Testis (tissue), 3 donors: ENCODE data around the gene TMEM151B. TPM values are rescaled to one million over a fixed set of nuclear protein-coding genes. Genes with fewer than 3 reads are reported as not detected.

Source experiments
- DNase-seq: peaks from one replicate; pipeline ENCODE4 v3.0.0-alpha.2; 2019
- H3K27ac ChIP-seq, 2 donors: fragments of 200-600 bp; sonication (generic); one replicate each; pipeline ENCODE4 v1.5.1; 2019
- H3K27me3 ChIP-seq: fragments of 200-600 bp; sonication (generic); one replicate; pipeline ENCODE4 v1.5.1; 2019
- H3K36me3 ChIP-seq: fragments of 200-600 bp; sonication (generic); one replicate; pipeline ENCODE4 v1.5.1; 2017; ENCODE audit warnings: low read depth; ENCODE audit errors: missing control alignments
- H3K4me1 ChIP-seq: fragments of 200-600 bp; sonication (generic); one replicate; pipeline ENCODE4 v1.5.1; 2019
- H3K4me3 ChIP-seq, 2 donors: fragments of 200-600 bp; sonication (generic); one replicate each; pipeline ENCODE4 v1.5.1; 2017 to 2019
- H3K9me3 ChIP-seq: fragments of 200-600 bp; sonication (generic); one replicate; pipeline ENCODE4 v1.5.1; 2017
- CTCF ChIP-seq, 3 experiments: fragments of 450-650 bp in 2 of 3; fragments of 200-600 bp in 1 of 3; sonication (generic) in 1 of 3; IDR thresholded peaks; one replicate each; pipeline ENCODE4 v1.5.1; 2016 to 2019; ENCODE audit warnings: antibody characterized with exemption in 3 of 3, mild to moderate bottlenecking in 2 of 3, moderate library complexity in 1 of 3
- POLR2A ChIP-seq: fragments of 450-650 bp; IDR thresholded peaks from one replicate; pipeline ENCODE4 v1.6.1; 2017; ENCODE audit warnings: antibody characterized with exemption, mild to moderate bottlenecking, moderate library complexity
- WGBS, 2 donors: methylation state at CpG; one replicate each; pipeline ENCODE4 v1.1.5; 2018; 5-methylcytosine and 5-hydroxymethylcytosine counted together
- intact Hi-C: fragments of 100-400 bp; cut with DNase I; formaldehyde crosslinking; loops from one replicate; pipeline ENCODE4 v1.15.1; 2023; ENCODE audit warnings: low total_unique reads
- polyA plus RNA-seq: library from polyadenylated mRNA; stranded (reverse); fragments of 350-450 nt; fragmentation: Illumina TruSeq; extraction: RNeasy Lipid Tissue Mini Kit (QIAGEN cat#74804); gene quantifications from one replicate; pipeline ENCODE4 v1.2.3, GENCODE V29; 2014; ENCODE audit warnings: low read depth, low replicate concordance; ENCODE audit not compliant: insufficient read depth
- total RNA-seq, 2 donors: library from RNA; depleted of rRNA; stranded (reverse); fragments of >200 nt; gene quantifications; one replicate each; pipeline ENCODE4 v1.2.3, GENCODE V29; 2016

The TMEM151B gene
- total and polyA plus RNA-seq, 3 donors from 2014 or later: 1.3 to 2.8 (median 1.6) TPM

- WGBS, 2 donors: 10% methylated on average over 9 to 13 of the region's 13 CpGs
- intact Hi-C loops: loop anchor here (10.0 kb wide), 1 partner anchor 190 kb away; no protein-coding TSS in a partner anchor
- peak; percentile 33 for DNase-seq
Measured at GRCh38 chr6:44264154-44265006, 5.9 kb upstream of the TMEM151B start.

GRCh38 chr6:44265007-44265721 lies 5.1 kb upstream of the TMEM151B start, which contains the start of gene NFKBIE:
Gene NFKBIE (minus strand): TSS chr6:44265551. CDS start chr6:44265346, 205 bp downstream.
- Histone ChIP-seq H3K27ac (peak within 1 kb of the TSS; percentile 77 to 87), H3K9me3 (no peaks in the 10 kb centered on the region), H3K36me3 (no peaks in the 10 kb centered on the region), H3K27me3 (no peaks in the 10 kb centered on the region), H3K4me3 (peak within 1 kb of the TSS; percentile 85 to 87), H3K4me1 (peaks cover 23% of the 10 kb centered on the region)
- intact Hi-C loops: loop anchor here (10.0 kb wide), 1 partner anchor 190 kb away; no protein-coding TSS in a partner anchor
- DNase-seq: peak; percentile 98
- no peak for TF ChIP-seq POLR2A
- peak in 1 of 3 experiments; percentile 25 for TF ChIP-seq CTCF (IDR thresholded peaks at IDR 0.05)
- 0 to 1% methylated on average over 14 to 50 of the region's 72 CpGs for WGBS, 2 donors

More at GRCh38 chr6:44264154-44265006, 5.9 kb upstream of the TMEM151B start:
- peaks cover 23% of the 10 kb centered on the region for H3K4me1 ChIP-seq
- H3K27ac ChIP-seq: peak overlapping the region; percentile 77 to 87
- peak overlapping the region; percentile 85 to 87 for H3K4me3 ChIP-seq
- H3K27me3 ChIP-seq: no peaks in the 10 kb centered on the region
- H3K9me3 ChIP-seq: no peaks in the 10 kb centered on the region
- H3K36me3 ChIP-seq: no peaks in the 10 kb centered on the region
- TF ChIP-seq CTCF (IDR thresholded peaks at IDR 0.05) (no peak), POLR2A (no peak)

- TF ChIP-seq POLR2A (no peak), CTCF (IDR thresholded peaks at IDR 0.05) (no peak)
- no peaks in the 10 kb centered on the region for H3K9me3 ChIP-seq
- H3K36me3 ChIP-seq: no peaks in the 10 kb centered on the region
- peak overlapping the region in 1 of 2 donors; percentile 77 for H3K27ac ChIP-seq
- no peaks in the 10 kb centered on the region for H3K27me3 ChIP-seq
- H3K4me3 ChIP-seq: peak overlapping the region; percentile 85 to 87
- WGBS, 2 donors: 47 to 58% methylated on average over 17 of the region's 17 CpGs
- H3K4me1 ChIP-seq: peaks cover 23% of the 10 kb centered on the region
- intact Hi-C loops: loop anchor here (10.0 kb wide), 1 partner anchor 189 kb away; no protein-coding TSS in a partner anchor
- no peak for DNase-seq
Measured at GRCh38 chr6:44265722-44266233, 4.5 kb upstream of the TMEM151B start.

- Histone ChIP-seq H3K9me3 (no peaks in the 10 kb centered on the region), H3K27me3 (no peaks in the 10 kb centered on the region), H3K36me3 (no peaks in the 10 kb centered on the region), H3K4me3 (no peak overlapping the region), H3K4me1 (peaks cover 23% of the 10 kb centered on the region), H3K27ac (no peak overlapping the region)
- 66 to 75% methylated on average over 3 of the region's 3 CpGs for WGBS, 2 donors
- TF ChIP-seq CTCF (IDR thresholded peaks at IDR 0.05): no peak
- DNase-seq: no peak
- intact Hi-C loops: loop anchor here (10.0 kb wide), 1 partner anchor 188 kb away; no protein-coding TSS in a partner anchor
Measured at GRCh38 chr6:44266347-44266746, 3.9 kb upstream of the TMEM151B start.
